ENCODE data around the gene STIMATE.
A peak's percentile ranks its signal among the peaks of the same experiment; 100 is the strongest.

The STIMATE gene

DNA sequence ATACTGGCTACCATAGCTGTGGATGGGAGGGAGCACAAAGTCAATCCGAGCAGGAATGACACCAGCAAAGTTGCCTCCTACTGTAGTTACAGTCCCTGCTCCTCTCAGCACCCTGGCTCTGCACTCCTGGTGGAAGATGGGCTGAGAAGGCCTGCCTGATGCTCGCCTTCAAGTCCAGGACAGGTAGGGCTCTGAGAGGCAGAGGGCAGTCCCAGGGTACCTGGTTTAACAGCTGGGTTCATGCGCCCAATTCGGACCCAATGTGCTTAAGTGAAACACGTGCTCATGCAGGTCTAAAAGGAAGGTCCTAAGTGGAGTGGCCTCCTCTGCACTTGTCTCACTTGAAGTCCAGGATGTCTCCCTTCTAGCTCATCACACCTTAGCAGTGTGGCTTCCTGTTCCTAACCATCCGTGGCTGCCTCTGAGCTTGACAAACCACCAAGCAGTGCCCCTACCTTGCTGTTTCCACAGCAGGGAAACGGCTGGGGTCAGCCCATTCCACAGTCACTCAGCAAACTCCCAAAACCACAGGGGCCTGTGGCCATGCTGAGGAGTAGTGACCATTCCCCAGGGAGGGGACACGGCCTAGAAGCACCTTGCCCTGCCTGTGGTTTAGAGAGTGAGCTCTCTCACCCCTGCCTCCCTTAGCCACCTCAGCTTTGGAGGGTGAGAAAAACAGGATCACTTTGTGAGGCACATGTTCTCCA is 58.6 kb downstream of the STIMATE start:
- H3K4me3 Mint-ChIP-seq, result no peak overlapping the region
- H3K4me1 Mint-ChIP-seq (ENCODE audit: low read depth), result peaks cover 17% of the 10 kb centered on the region
- H3K27ac Mint-ChIP-seq, result peak overlapping the region; percentile 36
- H3K27me3 Mint-ChIP-seq (ENCODE audit: low read depth), result no peaks in the 10 kb centered on the region
- no peaks in the 10 kb centered on the region for H3K9me3 Mint-ChIP-seq
- no peak for DNase-seq (ENCODE audit: low spot score)
- H3K36me3 Mint-ChIP-seq (ENCODE audit: low read depth), result peaks cover 2% of the 10 kb centered on the region

DNA sequence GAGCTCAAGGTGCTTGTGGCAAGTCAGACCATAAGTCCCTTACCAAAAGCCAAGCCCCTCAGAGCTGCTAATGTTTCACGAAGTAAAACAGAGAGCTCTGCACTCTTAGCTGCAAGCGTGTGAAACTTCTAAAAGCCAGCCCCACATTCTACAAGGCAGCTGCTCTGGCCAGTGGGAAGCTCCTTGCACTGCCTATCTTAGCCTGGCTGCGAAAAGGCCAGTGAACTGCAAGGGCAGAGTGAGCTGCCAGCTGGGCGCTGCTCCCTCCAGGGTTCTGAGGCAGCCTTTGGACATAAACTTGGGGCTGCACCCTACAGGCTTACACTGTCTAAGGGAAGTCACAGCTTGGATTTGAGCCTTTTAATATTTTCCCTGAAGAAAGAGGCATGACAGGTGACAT is 60.4 kb downstream of the STIMATE start:
- Mint-ChIP-seq H3K27ac (no peak overlapping the region), H3K36me3 (ENCODE audit: low read depth) (peaks cover 2% of the 10 kb centered on the region), H3K4me3 (no peak overlapping the region), H3K9me3 (no peaks in the 10 kb centered on the region), H3K4me1 (ENCODE audit: low read depth) (peaks cover 17% of the 10 kb centered on the region), H3K27me3 (ENCODE audit: low read depth) (no peaks in the 10 kb centered on the region)
- no peak for DNase-seq (ENCODE audit: low spot score)

DNA sequence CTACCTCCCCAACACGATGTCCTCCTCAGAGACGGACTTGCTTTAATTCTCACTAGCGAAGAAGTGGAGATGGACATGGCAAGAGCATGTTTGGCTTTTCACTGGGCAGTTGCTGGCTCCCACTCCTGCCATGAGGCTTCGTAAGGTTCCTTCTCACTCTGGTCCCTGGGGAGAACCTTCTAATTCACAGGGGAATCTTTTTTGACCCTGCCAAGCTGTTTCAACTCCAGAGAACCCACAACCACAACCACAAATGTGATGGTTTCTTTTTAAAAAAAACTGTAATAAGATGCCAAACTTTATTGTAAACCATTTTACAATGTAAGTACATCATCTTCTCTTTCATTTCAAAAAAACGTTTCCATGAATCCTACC is 60.9 kb downstream of the STIMATE start:
- H3K4me3 Mint-ChIP-seq, result no peak overlapping the region
- H3K4me1 Mint-ChIP-seq (ENCODE audit: low read depth), result peaks cover 17% of the 10 kb centered on the region
- no peak overlapping the region for H3K27ac Mint-ChIP-seq
- DNase-seq (ENCODE audit: low spot score), result no peak
- no peaks in the 10 kb centered on the region for H3K36me3 Mint-ChIP-seq (ENCODE audit: low read depth)
- H3K27me3 Mint-ChIP-seq (ENCODE audit: low read depth), result no peaks in the 10 kb centered on the region
- no peaks in the 10 kb centered on the region for H3K9me3 Mint-ChIP-seq

DNA sequence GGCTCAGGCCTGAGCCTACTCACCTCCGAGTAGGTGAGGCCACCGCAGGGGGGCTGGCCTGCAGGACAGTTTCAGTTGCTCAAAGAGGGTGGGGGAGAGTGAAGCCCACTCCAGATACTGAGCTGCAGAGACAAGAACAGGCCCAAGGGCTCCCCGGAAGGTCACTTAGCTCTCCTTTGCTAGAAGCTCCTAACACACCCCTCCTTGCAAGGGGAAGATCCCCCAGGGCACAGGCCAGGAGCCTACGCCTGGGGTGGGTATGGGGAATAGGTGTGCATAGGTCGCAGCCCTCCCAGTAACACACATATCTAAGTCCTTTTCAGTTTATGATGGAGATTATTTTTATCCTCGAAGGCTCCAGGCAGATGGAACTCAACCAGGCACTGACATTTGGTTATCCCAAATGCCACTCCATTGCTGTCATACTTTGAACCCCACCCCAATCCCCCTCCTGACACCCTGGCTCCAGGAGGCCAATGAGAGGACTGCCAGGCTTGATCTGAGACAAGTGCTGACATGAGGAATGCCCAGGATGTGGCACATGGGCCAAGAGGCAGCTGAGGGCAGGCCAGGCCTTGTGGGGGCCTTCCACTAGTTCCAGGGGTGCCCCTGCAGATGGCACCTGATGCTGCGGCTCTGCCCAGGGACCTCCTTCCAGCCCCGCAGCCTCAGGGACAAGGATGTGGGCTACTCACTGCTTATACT is 61.4 kb downstream of the STIMATE start:
- Mint-ChIP-seq H3K9me3 (no peaks in the 10 kb centered on the region), H3K27me3 (ENCODE audit: low read depth) (no peaks in the 10 kb centered on the region), H3K4me1 (ENCODE audit: low read depth) (peaks cover 17% of the 10 kb centered on the region), H3K4me3 (no peak overlapping the region), H3K36me3 (ENCODE audit: low read depth) (no peaks in the 10 kb centered on the region), H3K27ac (no peak overlapping the region)
- no peak for DNase-seq (ENCODE audit: low spot score)

DNA sequence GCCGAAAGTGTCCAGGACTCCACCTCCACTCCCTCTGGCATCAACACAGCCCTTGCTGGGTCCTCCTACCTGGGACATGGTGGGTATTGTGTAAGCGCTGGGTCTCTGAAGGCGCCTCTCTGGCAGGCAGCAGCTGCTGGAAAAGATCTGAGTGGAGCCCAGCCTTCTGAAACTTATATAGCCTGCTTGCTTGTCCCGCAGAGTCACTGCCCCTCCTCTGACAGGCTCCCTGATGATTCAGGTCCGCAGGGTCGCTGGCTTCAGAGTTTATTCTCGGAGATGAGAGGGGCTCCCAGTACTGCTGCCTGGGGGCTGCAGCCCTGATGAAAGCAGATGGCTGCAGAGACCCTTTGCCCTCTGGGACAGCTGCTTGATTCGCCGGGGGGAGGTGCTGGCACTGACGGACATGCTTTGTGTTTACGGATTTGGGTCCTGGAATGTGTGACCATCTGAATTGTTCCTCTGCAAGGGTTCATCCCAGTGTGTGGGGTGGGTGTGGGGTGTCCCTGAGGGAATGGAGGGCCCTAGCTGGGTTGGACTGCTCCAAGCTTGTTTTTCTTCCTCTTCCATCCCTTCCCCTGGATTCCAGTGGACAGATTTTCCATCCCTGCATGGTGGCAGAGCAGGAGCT is 62.4 kb downstream of the STIMATE start, which contains the start of gene MUSTN1:
MUSTN1 (minus strand) TSS at position 149 of the 631 bp plus-strand sequence; CDS start at position 78, 71 bp downstream.
- Mint-ChIP-seq H3K36me3 (ENCODE audit: low read depth) (no peaks in the 10 kb centered on the region), H3K27ac (no peak within 1 kb of the TSS), H3K9me3 (no peaks in the 10 kb centered on the region), H3K27me3 (ENCODE audit: low read depth) (no peaks in the 10 kb centered on the region), H3K4me1 (ENCODE audit: low read depth) (peaks cover 17% of the 10 kb centered on the region), H3K4me3 (no peak within 1 kb of the TSS)
- no peak for DNase-seq (ENCODE audit: low spot score)

DNA sequence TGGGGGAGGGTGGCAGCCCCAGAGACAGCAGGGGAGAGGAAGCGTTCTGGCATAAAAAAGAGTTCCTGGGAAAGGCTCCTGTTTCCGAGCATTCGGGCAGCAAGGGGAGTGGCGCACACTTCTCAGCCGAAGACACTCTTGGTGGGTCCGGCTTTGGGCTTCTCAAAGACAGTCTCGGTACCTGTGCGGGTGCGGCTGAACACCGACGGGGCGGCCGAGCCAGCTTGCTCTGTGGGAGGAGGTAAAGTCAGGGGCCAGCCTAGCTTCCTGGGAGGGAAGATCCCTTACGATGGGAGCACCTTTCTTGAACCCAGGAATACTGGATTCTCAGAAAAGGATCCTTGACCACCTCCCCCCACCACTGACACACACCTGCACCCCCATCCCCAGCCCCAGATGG is 64.1 kb downstream of the STIMATE start:
- peaks cover 8% of the 10 kb centered on the region for H3K4me1 Mint-ChIP-seq (ENCODE audit: low read depth)
- no peaks in the 10 kb centered on the region for H3K9me3 Mint-ChIP-seq
- no peaks in the 10 kb centered on the region for H3K27me3 Mint-ChIP-seq (ENCODE audit: low read depth)
- DNase-seq (ENCODE audit: low spot score), result no peak
- H3K27ac Mint-ChIP-seq, result no peak overlapping the region
- no peaks in the 10 kb centered on the region for H3K36me3 Mint-ChIP-seq (ENCODE audit: low read depth)
- no peak overlapping the region for H3K4me3 Mint-ChIP-seq

DNA sequence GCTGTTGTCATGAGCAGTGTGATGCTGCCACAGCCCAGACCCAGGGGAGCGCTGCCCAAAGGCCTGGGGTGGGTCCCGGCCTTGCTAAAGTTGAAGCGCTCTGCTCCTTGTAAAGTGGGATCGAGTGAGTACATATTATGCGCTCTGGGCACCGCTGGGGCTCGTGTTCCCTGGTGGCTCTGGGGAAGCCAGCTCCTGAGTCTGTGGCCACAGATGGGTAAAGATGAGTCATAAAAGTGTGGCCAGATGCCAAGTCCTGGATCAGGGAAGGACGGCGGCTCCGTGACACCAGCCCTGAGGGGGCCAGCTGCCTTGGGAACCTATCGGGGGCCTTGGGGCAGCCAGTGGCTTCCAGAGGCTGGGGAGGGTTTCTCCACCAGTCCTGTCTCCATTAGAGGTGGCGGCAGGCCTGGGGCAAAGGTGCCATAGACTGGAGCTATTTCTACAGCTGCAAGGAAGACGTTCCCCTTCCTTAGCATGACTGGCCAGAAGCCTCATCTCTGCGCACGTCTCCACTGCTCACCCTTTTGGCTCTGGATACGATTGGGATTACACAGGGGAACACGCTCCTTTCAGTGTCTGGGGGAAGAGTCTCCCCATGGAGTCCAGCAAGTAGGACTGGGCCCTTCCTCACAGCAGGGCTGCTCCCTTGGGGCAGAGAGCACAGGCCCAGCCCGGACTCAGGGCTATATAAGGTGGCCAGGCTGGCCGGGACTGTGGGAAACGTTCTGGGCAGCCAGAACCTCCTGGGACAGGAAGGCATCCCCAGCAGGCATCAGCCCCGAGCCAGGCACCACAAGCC is 65.6 kb downstream of the STIMATE start:
- no peak for DNase-seq (ENCODE audit: low spot score)
- Mint-ChIP-seq H3K4me3 (no peak overlapping the region), H3K9me3 (no peaks in the 10 kb centered on the region), H3K27ac (no peak overlapping the region), H3K36me3 (ENCODE audit: low read depth) (no peaks in the 10 kb centered on the region), H3K27me3 (ENCODE audit: low read depth) (no peaks in the 10 kb centered on the region), H3K4me1 (ENCODE audit: low read depth) (no peaks in the 10 kb centered on the region)

DNA sequence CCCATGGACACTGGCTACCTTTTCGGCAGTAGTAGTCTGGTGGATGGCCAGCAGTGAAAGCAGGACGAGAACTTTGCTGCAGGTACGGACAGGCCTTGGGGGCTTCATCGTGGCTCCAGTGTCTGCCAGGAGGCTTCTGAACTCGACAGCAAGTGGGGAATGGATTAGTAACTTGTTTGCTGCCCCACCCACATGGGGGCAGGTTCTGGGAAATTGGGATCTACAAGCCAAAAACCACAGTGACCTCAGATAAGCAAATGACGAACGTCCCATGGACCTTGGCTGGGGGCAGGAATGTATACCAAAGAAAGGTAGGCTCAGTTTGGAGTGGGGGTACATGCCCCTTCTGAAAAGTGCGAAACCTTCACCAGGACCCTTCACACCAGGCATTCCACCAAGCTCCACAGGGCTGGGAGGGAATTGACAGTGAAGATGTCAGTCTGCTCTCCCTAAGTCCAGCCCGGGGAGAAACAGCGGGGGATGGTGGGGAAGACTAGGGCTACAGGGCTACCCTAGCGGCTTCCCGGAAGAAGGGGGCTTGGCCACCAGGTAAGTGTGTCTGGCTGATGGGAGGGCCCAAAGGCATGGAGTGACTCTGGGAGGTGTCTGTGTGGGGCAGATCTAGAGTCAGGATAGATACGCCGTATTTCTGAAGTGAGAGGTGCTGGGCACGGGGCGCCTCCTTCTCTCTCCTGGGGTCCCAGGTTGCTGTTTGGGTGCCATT is 66.7 kb downstream of the STIMATE start, which contains the start of gene ITIH4:
ITIH4 (minus strand) TSS at position 138 of the 724 bp plus-strand sequence; CDS start at position 108, 30 bp downstream.
- Mint-ChIP-seq H3K27me3 (ENCODE audit: low read depth) (no peaks in the 10 kb centered on the region), H3K27ac (no peak within 1 kb of the TSS), H3K4me1 (ENCODE audit: low read depth) (no peaks in the 10 kb centered on the region), H3K36me3 (ENCODE audit: low read depth) (no peaks in the 10 kb centered on the region), H3K4me3 (no peak within 1 kb of the TSS), H3K9me3 (no peaks in the 10 kb centered on the region)
- DNase-seq (ENCODE audit: low spot score), result no peak

DNA sequence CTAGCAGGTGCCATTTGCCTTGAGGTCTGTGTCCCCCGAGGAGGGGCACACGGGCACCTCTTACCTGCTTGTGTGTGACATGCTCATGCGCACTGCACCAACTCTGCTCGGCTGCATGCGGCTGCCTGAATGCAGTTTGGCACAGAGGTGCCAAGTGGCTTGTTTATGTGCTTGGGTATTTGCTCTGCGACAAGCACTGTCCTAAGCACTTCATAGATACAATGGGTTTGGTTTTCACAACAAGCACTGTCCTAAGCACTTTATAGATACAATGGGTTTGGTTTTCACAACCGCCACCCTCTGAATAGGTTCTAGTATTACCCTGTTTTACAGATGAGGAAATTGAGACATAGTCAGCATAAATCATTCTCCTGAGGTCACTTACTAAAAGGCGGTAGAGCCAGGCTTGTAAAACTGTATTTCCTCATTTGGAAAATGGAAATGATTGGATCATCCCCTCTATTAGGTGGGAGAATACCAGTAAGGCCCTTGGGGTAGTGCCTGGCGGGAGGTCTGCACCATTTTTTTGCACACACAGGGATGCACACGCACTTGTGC is 67.4 kb downstream of the STIMATE start:
- no peaks in the 10 kb centered on the region for H3K4me1 Mint-ChIP-seq (ENCODE audit: low read depth)
- no peak for DNase-seq (ENCODE audit: low spot score)
- no peaks in the 10 kb centered on the region for H3K36me3 Mint-ChIP-seq (ENCODE audit: low read depth)
- no peak overlapping the region for H3K4me3 Mint-ChIP-seq
- H3K27me3 Mint-ChIP-seq (ENCODE audit: low read depth), result no peaks in the 10 kb centered on the region
- H3K27ac Mint-ChIP-seq, result no peak overlapping the region
- H3K9me3 Mint-ChIP-seq, result no peaks in the 10 kb centered on the region

DNA sequence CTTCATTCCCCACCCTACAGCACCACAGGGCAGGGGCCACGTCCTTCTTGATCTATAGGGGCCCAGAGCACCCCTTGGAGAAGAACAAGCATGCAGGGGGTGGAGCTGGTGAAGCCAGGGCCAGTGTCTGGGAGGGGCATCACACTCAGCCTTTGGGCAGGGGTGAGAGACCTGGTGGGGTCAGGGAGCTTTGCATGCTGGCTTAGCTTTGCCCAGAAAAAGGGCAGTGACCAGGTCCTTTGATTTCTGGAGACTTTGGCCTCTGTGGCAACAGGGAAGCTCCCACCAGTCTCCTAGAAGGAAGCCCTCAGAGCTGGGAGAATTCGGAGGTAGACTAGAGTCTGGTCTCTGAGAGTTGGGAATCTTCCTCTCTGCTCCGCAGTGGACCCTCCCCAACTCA is 67.9 kb downstream of the STIMATE start:
- no peaks in the 10 kb centered on the region for H3K27me3 Mint-ChIP-seq (ENCODE audit: low read depth)
- H3K36me3 Mint-ChIP-seq (ENCODE audit: low read depth), result no peaks in the 10 kb centered on the region
- no peak overlapping the region for H3K4me3 Mint-ChIP-seq
- no peak for DNase-seq (ENCODE audit: low spot score)
- H3K27ac Mint-ChIP-seq, result no peak overlapping the region
- no peaks in the 10 kb centered on the region for H3K9me3 Mint-ChIP-seq
- no peaks in the 10 kb centered on the region for H3K4me1 Mint-ChIP-seq (ENCODE audit: low read depth)

DNA sequence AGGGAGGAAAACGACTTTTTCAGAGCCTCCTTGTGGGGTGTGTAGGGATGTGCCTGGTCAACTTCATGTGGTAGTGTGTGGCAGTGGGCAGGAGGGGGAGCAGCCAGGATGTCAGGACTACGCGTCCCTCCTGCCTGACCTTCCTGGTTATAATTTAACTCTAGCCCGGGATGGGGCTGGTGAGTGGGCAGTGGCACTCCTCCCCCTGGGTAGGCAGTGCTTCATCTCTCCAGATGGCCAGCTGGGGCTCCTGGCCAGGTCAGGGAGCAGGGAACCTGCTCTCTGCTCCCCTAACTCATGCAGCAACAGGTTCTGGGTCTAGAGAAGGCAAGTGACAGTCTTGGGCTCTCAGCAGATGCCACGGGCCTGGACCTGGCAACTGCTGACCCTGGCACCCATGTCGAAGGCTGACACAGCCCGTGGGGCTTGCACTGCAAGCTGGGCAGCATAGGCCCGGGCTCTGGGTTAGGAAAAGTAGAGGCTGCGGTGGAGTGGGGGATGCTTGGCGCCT is 69.4 kb downstream of the STIMATE start:
- Mint-ChIP-seq H3K27ac (no peak overlapping the region), H3K9me3 (no peaks in the 10 kb centered on the region), H3K4me3 (no peak overlapping the region), H3K36me3 (ENCODE audit: low read depth) (no peaks in the 10 kb centered on the region), H3K4me1 (ENCODE audit: low read depth) (no peaks in the 10 kb centered on the region), H3K27me3 (ENCODE audit: low read depth) (no peaks in the 10 kb centered on the region)
- no peak for DNase-seq (ENCODE audit: low spot score)

DNA sequence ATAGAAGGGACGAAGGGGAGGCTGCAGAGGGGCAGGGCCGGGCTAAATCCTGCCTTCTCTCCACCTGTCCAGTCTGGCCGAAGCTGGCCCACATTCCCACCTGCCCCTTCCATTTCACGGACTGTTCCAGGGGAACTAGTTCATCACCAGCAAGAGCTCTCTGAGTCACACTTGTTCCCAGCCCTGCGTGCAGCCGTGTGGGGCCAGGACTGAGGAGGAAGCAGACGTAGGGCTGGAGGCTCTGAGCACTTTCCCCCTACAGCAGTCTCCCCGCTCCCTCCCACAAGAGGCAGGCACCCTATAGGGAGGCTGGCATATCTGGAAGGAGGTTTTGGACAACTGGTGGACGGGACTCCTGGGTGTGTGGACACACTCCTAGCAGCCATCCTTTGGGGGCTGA is 69.9 kb downstream of the STIMATE start:
- Mint-ChIP-seq H3K9me3 (no peaks in the 10 kb centered on the region), H3K4me1 (ENCODE audit: low read depth) (no peaks in the 10 kb centered on the region), H3K4me3 (no peak overlapping the region), H3K27ac (no peak overlapping the region), H3K36me3 (ENCODE audit: low read depth) (no peaks in the 10 kb centered on the region), H3K27me3 (ENCODE audit: low read depth) (no peaks in the 10 kb centered on the region)
- no peak for DNase-seq (ENCODE audit: low spot score)

DNA sequence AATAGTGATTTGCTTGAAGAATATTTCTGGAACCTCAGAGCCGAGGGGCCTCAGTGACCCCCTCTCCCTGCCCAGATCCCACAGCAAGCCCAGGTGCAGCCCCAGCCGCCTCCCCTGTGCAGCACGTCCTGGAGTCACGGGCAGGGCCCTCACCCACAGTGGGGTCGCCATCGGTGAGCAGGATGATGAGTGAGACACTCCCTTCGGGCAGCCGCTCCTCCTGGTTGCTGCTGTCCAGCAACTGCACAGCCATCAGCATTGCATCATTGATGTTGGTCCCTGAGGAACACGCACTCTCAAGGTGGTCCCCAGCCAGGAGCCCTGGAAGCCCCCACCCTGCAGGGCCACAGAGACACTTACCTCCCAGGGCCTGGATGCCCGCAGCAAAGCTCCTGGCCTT is 73.3 kb downstream of the STIMATE start:
- Mint-ChIP-seq H3K4me1 (ENCODE audit: low read depth) (no peaks in the 10 kb centered on the region), H3K36me3 (ENCODE audit: low read depth) (no peaks in the 10 kb centered on the region), H3K9me3 (no peaks in the 10 kb centered on the region), H3K27ac (no peak overlapping the region), H3K27me3 (ENCODE audit: low read depth) (no peaks in the 10 kb centered on the region), H3K4me3 (no peak overlapping the region)
- no peak for DNase-seq (ENCODE audit: low spot score)
